Activated CD4-positive, alpha-beta T cell treated with anti-CD3 and anti-CD28 coated beads, Interleukin-2, Interleukin-6, amounts not matched to agents 100 ng/mL and 50 ng/mL, durations not matched to agents 16 hours and 8 hours (primary cell): Measurements from ENCODE around the gene NLRP9.

Source experiments
- DNase-seq: peaks from one replicate; pipeline ENCODE4 v3.0.0-alpha.2; 2020

NLRP9 gene

DNA sequence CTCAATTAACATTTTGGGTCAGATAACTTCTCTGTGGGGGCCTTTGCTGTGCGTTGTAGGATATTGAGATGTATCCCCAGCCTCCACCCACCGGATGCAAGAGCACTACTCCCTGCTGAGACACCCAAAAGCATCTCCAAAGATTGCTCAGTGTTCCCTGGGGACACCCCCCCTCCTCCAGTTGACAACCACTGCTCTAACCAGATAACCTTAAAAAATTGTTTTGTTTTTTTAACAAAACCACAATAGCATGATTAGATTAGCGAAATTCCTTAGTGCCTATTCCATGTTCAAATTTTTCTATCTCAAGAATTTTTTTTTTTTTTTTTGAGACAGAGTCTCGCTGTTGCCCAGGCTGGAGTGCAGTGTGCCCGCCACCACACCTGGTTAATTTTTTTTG lies 65.8 kb downstream of the NLRP9 start:
- DNase-seq: no peak

DNA sequence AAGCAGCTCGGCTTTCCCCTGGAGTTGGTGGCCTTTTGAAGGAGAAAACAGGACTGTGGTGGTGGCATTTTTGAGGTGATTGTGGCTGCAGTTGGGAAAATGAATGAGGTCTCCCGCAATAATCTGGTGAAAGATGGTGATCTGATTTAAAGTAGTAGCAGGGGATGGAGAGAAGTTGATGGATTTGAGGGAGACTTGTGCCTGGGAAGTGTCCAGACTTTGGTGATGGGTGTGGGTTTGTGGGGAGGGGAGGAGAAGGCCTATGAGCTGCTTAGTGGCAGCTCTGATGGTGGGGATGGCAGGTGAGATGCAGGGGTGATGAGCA lies 67.2 kb downstream of the NLRP9 start:
- no peak for DNase-seq

DNA sequence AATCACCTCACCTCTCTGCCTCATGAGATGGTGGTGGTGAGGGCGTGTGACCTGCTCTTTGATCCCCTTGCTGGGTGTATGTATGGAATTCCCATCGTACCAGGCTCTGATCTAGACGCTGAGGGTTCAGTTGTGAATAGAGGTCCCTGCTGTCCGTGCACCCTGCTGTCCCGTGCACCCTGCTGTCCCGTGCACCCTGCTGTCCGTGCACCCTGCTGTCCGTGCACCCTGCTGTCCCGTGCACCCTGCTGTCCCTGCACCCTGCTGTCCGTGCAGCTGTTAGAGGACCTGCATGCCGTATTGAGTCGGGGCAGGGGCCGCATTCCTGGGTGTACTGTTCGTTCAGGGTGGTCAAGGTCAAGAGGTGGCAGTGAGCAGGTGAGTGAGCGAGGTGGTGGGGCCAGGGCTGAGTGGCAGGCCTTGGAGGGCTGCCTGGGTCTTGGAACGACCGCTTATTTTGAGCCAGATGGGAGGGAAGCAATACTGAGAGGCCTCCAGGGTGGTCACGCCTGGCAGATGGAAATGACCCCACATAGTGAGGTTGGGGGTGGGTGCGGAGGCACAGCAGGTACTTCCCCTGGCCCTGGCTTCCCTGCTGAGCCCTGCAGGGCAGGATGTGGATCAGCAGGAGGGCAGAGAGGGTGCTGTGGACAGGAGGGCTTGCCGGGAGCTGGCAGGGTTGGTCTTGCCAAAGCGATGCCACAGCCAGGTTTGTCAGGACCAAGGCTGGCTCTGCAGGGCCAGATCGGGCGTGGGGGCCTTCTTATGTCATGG lies 67.7 kb downstream of the NLRP9 start:
- no peak for DNase-seq

DNA sequence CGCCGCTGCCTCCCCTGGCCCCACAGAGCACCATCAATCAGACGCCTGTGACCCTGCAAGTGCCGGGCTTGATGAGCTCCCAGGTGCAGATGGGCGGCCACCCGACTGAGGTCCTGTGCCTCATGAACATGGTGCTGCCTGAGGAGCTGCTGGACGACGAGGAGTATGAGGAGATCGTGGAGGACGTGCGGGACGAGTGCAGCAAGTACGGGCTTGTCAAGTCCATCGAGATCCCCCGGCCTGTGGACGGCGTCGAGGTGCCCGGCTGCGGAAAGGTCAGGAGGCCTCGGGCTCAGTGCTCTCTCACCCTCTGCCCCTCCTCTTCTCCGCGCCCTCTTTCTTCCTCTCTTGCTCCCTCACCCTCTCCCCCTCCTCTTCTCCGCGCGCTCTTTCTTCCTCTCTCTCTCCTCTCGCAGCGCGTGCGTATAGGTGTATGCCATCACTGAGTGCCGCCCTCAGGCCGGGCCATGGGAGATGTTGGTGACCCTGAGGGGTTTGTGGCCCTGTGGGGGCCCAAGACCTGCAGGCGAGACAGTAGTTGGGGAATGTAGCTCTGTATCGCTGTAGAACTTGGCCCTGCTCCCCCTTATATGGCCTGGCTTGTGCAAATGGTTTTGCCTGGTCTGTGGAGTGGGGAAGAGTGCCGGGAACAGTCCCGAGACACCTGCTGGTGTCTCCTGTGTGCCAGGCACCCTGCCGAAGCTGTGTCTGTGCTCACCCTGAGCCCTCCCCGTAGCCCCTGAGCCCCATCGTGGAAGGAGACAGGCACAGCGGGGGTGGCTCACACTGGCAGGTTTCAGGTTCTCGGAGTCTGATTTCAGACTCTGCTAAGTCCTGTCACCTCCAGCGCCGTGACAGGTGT lies 68.6 kb downstream of the NLRP9 start:
- no peak for DNase-seq

DNA sequence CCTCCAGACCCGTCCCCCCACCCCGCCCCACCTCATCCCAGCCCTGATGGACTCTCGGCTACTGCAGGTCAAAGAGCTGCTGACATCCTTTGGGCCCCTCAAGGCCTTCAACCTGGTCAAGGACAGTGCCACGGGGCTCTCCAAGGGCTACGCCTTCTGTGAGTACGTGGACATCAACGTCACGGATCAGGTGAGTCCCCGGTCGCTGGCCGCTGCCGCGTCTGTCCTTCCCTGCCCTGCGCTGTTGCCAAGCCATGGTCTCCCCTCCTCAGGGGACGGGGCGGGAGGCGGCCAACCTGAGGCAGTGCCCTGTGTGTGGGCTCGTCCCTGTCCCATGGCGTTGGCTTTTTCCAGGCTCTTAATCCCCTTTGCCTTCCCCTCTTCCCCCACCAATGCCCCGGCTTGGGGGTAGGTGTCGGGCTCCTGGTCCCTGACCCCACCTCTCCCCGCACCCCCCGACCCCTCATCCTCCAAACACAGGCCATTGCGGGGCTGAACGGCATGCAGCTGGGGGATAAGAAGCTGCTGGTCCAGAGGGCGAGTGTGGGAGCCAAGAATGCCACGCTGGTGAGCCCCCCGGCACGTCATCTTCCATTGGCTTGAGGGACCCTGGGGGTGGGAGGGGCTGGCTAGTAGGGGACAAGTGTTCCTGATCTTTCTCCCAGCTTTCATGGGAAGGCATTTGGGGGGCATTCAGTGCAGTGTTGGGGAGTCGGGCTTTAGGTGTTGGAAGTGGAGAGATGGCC lies 69.4 kb downstream of the NLRP9 start:
- no peak for DNase-seq

DNA sequence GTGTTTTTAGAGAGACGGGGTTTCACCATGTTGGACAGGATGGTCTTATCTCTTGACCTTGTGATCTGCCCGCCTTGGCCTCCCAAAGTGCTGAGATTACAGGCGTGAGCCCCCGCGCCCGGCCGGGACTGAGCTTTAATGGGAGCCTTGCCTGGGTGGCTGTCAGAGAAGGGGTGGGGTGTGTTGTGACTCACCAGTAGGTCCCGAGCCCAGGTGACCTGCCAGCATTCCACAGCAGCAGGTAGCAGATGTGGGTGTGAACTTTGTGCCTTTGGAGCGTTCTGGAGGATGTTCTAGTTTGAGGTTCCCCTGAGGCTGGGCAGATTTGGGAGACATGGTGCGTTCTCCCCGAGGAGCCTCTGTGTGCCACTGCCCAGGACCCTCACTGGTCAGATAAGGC lies 70.2 kb downstream of the NLRP9 start:
- DNase-seq: no peak

DNA sequence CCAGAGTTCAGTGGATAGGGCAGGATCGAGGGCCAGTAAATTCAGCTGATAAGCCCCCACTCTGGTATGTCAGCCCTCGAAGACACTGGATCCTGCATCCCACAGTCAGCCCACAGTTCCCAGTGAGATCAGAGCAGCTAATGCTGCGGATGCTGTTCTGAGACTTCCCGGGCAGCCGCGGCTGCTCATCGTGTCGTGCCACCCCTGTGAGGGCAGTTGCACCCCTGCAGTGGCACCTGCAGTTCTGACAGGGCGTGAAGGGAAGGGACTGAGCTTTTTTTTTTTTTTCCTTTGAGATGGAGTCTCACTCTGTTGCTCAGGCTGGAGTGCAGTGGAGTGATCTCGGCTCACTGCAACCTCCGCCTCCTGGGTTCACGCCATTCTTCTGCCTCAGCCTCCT lies 70.7 kb downstream of the NLRP9 start:
- DNase-seq: no peak

DNA sequence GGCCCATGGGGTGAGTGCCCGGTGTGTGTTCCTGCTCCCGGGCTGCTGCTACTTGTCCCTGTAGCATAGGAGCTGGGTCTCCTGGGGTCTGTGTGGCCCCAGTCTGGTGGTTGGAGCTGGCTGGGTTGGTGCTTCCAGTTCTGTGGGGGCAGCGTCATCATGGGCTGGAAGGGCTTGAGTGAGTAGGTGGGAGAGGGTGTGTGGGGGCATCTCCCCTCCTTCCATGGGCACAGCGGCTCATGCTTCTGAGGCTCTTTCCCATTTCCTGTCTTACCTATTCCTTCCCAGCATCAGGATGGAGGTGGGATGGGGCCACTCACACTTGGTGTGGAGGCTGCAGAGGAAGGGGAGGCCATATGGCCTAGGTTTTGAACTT lies 71.2 kb downstream of the NLRP9 start:
- no peak for DNase-seq

DNA sequence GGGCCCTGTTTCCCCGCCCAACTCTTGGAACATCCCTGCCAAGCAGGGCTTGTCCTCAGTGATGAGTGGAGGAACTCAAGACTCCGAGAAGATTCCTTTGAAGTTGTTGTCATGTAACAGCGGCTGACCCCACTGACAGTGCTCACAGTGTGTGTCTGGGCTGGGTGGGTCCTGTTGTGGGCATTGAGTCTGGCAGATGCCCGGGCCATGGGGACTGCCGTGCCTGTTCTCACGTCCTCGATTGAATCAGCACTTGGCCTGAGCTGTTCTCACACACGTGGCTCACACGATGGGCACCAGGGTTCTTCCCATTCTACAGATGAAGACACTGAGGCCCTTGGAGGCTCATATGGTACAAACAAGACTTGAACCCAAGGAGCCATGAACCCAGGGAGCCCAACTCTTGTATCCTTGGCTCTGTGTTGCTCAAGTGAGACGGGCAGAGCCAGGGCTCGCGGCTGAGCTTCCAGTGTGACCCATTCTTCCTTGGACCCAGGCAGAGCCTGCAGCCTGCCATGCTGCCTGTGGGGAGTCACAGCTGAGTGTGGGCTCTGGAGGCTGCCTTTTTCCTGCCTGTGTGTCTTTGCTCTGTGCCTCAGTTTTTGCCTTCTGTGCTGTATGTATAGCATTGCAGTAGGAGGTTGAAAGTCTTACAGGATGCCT lies 71.7 kb downstream of the NLRP9 start:
- DNase-seq: no peak

DNA sequence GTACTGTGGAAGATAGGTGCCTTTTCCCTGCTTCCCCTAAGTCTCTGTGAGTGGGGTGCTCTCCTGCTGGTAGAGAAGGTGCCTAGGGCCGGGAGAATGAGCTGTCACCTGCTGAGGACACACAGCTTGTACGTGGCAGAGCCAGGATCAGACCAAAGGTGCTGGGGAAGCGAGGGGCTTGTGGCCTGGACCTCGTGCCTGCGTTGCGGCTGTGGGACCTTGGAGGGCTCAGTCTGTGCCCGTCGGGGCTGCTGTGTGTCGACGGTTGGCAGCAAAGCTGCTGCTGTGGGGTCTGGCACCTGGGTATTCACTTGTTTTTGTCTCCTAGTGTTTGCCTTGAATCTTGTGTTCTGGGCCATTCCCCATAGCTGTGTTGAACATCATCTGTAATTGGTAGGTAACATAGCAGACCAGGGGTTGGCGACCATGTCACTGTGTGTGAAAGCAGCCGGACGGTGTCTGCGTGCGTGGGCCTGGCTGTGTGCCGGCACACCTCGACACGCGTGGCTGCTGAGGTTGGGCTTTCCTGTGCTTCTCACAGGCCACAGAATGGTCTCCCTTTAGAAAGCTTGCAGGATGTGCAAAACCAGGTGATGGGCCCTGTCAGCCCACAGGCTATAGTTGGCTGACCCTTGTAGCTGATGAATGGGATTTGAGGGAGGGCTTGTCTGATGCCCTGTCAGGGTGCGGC lies 74.2 kb downstream of the NLRP9 start:
- DNase-seq: no peak

DNA sequence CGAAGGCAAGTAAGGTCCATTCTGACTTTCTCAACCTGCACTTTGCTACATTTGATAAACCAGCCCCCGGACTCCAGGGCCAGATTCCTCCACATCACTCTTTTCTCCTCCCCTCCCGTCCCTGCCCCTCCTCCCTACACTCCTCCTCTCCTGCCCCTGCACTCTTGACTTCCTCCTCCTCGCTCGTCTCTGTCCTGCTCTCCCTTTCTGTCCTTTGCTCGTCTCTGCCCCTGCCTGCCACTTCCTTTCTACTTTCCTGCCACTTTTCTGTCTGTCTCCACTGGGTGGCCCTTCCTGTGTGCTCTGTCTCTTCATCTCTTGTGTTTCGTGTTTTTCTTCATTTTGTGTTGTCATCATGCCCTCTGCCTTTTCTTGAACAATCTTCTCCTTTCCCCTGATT lies 76.4 kb downstream of the NLRP9 start:
- DNase-seq: no peak

DNA sequence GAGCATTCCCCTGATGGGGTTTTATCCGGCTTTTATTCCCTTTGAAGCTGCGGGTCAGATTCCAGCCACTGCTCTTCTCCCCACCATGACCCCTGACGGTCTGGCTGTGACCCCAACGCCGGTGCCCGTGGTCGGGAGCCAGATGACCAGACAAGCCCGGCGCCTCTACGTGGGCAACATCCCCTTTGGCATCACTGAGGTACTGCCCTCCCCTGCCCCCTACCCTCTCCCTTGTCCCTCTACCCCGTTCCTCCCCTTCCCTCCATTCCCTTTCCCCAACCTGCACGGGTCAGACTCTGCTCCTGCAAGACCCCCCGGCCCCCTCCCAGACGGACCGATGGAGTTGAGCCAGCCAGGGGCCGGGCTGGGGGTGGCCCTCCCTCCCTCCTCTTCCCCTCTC lies 77.2 kb downstream of the NLRP9 start:
- DNase-seq: no peak

DNA sequence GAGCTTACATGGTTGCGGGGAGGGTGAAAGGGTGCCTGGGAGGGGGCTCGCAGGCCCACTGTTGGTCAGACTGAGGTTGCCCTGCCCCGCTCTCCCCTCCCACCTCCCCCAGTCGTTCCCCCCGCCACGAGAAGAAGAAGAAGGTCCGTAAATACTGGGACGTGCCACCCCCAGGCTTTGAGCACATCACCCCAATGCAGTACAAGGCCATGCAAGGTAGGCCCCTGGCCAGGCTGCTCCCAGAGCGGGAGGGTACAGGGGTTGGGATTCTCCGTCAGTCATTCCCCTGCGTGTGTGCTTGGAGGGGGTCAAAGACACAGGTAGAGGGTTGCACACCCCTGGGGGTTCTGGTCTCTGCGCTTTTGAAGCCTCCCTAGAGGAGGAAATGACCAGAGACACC lies 77.8 kb downstream of the NLRP9 start:
- DNase-seq: no peak

DNA sequence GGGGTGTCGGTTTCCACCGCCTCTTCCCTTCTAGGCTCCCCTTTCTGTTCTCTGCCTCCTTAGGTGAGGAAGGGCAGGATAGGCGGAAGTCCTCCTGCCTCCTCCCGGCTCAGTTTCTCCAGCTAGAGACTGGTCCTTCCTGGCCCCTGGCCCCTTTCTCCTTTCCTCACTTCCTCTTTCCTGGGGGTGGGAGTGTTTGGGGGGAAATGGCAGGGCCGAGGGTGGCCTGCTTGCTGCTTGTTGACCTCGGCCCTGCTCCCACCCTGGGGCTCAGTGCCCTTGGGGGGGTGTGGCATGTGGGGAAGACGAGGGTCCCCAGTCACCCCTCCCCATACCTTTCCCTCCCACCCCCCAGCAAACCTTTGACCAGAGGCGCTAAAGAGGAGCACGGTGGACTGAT lies 78.4 kb downstream of the NLRP9 start:
- no peak for DNase-seq

DNA sequence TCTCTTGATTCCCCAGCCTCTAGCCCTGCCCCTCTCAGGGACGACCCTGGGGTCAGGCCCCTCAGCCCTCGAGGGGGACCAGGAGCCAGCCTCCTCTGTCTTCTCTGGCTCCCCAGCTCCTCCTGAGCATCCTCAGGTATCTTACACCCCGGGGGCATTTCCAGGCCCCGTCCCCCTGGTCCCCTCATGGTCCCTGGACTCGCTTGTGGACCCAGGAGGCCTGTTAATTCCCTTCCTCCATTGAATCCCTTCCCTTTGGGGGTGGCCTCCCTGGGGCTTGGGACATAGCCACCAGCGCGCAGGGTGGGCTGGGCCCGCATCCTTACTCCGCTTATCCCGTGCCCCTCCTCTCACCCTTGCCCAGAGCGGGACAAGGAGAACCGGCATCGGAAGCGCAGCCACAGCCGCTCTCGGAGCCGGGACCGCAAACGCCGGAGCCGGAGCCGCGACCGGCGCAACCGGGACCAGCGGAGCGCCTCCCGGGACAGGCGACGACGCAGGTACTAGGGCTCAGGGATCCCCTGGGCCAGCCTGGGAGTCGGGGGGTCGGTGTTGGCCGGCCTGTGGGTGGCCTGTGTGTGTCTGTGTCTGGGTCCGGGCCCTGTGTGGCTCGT lies 79.2 kb downstream of the NLRP9 start:
- no peak for DNase-seq
